Measurements from ENCODE around the gene SLC25A48.

DNA sequence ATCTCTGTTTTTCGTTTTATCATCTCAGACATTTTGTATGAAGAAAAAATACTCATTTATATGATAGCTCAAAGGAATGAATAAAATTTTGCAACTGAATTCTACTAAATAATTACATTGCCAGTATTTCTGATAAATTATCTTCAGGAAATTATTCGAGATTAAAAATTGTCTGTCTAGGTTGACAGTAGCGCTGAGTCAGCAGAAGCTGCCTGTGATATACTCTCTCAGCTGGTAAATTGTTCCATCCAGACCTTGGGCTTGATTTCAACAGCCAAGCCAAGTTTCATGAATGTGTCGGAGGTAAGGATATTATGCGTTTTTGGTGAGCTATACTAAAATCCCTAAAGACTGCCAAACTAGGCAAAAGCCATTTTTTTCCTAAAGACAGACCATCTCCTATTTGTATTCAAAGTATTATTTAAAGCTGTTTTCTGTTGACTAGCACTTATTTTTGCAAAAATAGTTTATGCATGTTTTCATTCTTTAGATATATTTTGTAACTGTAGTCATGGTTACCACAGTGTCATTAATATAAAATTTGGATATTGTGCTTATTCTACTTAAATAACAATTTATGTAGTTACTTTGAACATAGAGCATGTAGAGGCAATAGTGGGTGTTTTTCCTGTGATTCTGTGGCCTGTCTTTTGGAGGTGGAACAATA lies 102.9 kb downstream of the SLC25A48 start:
- TF ChIP-seq, protein P1, sequence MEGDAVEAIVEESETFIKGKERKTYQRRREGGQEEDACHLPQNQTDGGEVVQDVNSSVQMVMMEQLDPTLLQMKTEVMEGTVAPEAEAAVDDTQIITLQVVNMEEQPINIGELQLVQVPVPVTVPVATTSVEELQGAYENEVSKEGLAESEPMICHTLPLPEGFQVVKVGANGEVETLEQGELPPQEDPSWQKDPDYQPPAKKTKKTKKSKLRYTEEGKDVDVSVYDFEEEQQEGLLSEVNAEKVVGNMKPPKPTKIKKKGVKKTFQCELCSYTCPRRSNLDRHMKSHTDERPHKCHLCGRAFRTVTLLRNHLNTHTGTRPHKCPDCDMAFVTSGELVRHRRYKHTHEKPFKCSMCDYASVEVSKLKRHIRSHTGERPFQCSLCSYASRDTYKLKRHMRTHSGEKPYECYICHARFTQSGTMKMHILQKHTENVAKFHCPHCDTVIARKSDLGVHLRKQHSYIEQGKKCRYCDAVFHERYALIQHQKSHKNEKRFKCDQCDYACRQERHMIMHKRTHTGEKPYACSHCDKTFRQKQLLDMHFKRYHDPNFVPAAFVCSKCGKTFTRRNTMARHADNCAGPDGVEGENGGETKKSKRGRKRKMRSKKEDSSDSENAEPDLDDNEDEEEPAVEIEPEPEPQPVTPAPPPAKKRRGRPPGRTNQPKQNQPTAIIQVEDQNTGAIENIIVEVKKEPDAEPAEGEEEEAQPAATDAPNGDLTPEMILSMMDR (IDR thresholded peaks at IDR 0.05): no peak
- TF ChIP-seq POLR2A (IDR thresholded peaks at IDR 0.05): no peak

All from heart left ventricle (tissue), 13 donors.